HepG2 (cell line): ENCODE results near the gene HACD2.

Experiments used
- CTCF ChIP-seq: sonication (generic); formaldehyde crosslinking; IDR thresholded peaks from 2 replicates; pipeline ENCODE4 v1.5.0; 2020; ENCODE audit warnings: mild to moderate bottlenecking, missing genetic modification reagents, moderate library complexity
- ELF4 ChIP-seq: sonication (generic); formaldehyde crosslinking; IDR thresholded peaks from 2 replicates; pipeline ENCODE4 v1.5.0; 2020; ENCODE audit warnings: missing genetic modification reagents, mild to moderate bottlenecking, moderate library complexity, borderline replicate concordance
- EZH2 ChIP-seq: conservative IDR thresholded peaks from 2 replicates; pipeline ENCODE4 v1.6.1; 2012; ENCODE audit warnings: mild to moderate bottlenecking, low read depth, low read length, moderate library complexity
- GABPA ChIP-seq, 2 experiments: IDR thresholded peaks; 2 replicates each; pipeline ENCODE4 v1.6.1; 2011 to 2016; ENCODE audit warnings: low read depth in 2 of 2, low read length in 1 of 2, missing biosample characterization in 1 of 2, missing genetic modification characterization in 1 of 2
- NFIC ChIP-seq: IDR thresholded peaks from 2 replicates; pipeline ENCODE4 v1.6.1; 2012; ENCODE audit warnings: mild to moderate bottlenecking, low read length, inconsistent platforms
- TAF1 ChIP-seq: sonication (generic); formaldehyde crosslinking; IDR thresholded peaks from 2 replicates; pipeline ENCODE4 v1.4.0; 2020; ENCODE audit warnings: missing genetic modification reagents
- ZNF510 ChIP-seq: sonication (generic); formaldehyde crosslinking; IDR thresholded peaks from 2 replicates; pipeline ENCODE4 v1.4.0; 2020; ENCODE audit warnings: low read depth, mild to moderate bottlenecking, missing genetic modification reagents
- ZNF768 ChIP-seq: sonication (generic); formaldehyde crosslinking; IDR thresholded peaks from 2 replicates; pipeline ENCODE4 v1.4.0; 2020; ENCODE audit warnings: missing genetic modification reagents
- TF ChIP-seq, protein P1 (sequence below): sonication (generic); formaldehyde crosslinking; IDR thresholded peaks from 2 replicates; pipeline ENCODE4 v1.9.0; 2022; ENCODE audit warnings: missing genetic modification reagents, mild to moderate bottlenecking, borderline replicate concordance
- TF ChIP-seq, protein P2 (sequence below): sonication (generic); formaldehyde crosslinking; IDR thresholded peaks from 2 replicates; pipeline ENCODE4 v1.4.0; 2020; ENCODE audit warnings: missing genetic modification reagents, mild to moderate bottlenecking, borderline replicate concordance

DNA sequence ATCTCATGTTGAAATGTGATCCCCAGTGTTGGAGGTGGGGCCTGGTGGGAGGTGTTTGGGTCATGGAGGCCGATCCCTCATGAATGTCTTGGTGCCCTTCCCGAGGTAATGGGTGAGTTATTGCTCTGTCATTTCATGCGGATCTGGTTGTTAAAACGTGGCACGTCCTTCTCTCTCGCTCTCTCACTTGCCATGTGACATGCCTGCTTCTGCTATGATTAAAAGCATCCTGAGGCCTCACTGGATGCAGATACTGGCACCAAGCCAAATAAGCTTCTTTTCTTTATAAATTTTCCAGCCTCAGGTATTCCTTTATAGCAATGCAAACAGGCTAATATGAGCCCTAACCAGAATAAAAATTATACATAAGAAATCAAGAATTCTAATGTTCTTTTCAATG is 31.7 kb upstream of the HACD2 start:
- TF ChIP-seq ZNF768 (no peak), ZNF510 (CRISPR knock-in tag) (no peak), CTCF (no peak), ELF4 (CRISPR knock-in tag) (no peak), NFIC (no peak), EZH2 (no peak), GABPA (IDR thresholded peaks at IDR 0.05; ENCODE audit: low read depth, low read length) (no peak), GABPA (CRISPR knock-in tag; IDR thresholded peaks at IDR 0.05; ENCODE audit: low read depth) (no peak), TAF1 (CRISPR knock-in tag) (no peak)
- TF ChIP-seq, protein P1, sequence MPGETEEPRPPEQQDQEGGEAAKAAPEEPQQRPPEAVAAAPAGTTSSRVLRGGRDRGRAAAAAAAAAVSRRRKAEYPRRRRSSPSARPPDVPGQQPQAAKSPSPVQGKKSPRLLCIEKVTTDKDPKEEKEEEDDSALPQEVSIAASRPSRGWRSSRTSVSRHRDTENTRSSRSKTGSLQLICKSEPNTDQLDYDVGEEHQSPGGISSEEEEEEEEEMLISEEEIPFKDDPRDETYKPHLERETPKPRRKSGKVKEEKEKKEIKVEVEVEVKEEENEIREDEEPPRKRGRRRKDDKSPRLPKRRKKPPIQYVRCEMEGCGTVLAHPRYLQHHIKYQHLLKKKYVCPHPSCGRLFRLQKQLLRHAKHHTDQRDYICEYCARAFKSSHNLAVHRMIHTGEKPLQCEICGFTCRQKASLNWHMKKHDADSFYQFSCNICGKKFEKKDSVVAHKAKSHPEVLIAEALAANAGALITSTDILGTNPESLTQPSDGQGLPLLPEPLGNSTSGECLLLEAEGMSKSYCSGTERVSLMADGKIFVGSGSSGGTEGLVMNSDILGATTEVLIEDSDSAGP = no peak
- TF ChIP-seq, protein P2, sequence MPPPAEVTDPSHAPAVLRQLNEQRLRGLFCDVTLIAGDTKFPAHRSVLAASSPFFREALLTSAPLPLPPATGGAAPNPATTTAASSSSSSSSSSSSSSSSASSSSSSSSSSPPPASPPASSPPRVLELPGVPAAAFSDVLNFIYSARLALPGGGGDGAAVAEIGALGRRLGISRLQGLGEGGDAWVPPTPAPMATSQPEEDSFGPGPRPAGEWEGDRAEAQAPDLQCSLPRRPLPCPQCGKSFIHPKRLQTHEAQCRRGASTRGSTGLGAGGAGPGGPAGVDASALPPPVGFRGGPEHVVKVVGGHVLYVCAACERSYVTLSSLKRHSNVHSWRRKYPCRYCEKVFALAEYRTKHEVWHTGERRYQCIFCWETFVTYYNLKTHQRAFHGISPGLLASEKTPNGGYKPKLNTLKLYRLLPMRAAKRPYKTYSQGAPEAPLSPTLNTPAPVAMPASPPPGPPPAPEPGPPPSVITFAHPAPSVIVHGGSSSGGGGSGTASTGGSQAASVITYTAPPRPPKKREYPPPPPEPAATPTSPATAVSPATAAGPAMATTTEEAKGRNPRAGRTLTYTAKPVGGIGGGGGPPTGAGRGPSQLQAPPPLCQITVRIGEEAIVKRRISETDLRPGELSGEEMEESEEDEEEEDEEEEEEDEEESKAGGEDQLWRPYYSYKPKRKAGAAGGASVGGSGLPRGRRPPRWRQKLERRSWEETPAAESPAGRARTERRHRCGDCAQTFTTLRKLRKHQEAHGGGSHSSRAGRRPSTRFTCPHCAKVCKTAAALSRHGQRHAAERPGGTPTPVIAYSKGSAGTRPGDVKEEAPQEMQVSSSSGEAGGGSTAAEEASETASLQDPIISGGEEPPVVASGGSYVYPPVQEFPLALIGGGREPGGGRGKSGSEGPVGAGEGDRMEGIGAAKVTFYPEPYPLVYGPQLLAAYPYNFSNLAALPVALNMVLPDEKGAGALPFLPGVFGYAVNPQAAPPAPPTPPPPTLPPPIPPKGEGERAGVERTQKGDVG = no peak
